ENCODE results near the gene LY9.

DNA sequence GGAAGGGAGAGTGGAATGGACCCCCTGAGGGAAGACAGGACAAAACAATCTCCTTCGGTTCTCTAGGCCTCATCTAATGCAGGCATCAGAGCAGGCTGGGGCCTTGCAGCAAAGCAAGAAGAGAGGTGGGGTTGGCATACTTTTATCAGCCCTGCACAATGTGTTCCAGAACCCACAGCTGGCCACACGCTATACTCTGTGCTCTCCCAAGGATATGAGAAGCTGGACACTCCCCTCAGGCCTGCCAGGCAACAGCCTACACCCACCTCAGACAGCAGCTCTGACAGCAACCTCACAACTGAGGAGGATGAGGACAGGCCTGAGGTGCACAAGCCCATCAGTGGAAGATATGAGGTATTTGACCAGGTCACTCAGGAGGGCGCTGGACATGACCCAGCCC is 27.3 kb downstream of the LY9 start:
- TF ChIP-seq EZH2 (IDR thresholded peaks at IDR 0.05; ENCODE audit: low read depth, unreplicated experiment) (no peak), EZH2phosphoT487 (IDR thresholded peaks at IDR 0.05; ENCODE audit: unreplicated experiment) (no peak), JUNB (IDR thresholded peaks at IDR 0.05; ENCODE audit: unreplicated experiment) (no peak), POLR2AphosphoS5 (IDR thresholded peaks at IDR 0.05; ENCODE audit: low read depth) (no peak), CREB1 (CRISPR knock-in tag; IDR thresholded peaks at IDR 0.05; ENCODE audit: low read depth) (no peak), NANOG (IDR thresholded peaks at IDR 0.05; ENCODE audit: borderline replicate concordance) (no peak)
- TF ChIP-seq, protein P1, sequence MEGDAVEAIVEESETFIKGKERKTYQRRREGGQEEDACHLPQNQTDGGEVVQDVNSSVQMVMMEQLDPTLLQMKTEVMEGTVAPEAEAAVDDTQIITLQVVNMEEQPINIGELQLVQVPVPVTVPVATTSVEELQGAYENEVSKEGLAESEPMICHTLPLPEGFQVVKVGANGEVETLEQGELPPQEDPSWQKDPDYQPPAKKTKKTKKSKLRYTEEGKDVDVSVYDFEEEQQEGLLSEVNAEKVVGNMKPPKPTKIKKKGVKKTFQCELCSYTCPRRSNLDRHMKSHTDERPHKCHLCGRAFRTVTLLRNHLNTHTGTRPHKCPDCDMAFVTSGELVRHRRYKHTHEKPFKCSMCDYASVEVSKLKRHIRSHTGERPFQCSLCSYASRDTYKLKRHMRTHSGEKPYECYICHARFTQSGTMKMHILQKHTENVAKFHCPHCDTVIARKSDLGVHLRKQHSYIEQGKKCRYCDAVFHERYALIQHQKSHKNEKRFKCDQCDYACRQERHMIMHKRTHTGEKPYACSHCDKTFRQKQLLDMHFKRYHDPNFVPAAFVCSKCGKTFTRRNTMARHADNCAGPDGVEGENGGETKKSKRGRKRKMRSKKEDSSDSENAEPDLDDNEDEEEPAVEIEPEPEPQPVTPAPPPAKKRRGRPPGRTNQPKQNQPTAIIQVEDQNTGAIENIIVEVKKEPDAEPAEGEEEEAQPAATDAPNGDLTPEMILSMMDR (conservative IDR thresholded peaks at IDR 0.05; ENCODE audit: low read depth in 2 of 2): no peak
- TF ChIP-seq, protein P2, sequence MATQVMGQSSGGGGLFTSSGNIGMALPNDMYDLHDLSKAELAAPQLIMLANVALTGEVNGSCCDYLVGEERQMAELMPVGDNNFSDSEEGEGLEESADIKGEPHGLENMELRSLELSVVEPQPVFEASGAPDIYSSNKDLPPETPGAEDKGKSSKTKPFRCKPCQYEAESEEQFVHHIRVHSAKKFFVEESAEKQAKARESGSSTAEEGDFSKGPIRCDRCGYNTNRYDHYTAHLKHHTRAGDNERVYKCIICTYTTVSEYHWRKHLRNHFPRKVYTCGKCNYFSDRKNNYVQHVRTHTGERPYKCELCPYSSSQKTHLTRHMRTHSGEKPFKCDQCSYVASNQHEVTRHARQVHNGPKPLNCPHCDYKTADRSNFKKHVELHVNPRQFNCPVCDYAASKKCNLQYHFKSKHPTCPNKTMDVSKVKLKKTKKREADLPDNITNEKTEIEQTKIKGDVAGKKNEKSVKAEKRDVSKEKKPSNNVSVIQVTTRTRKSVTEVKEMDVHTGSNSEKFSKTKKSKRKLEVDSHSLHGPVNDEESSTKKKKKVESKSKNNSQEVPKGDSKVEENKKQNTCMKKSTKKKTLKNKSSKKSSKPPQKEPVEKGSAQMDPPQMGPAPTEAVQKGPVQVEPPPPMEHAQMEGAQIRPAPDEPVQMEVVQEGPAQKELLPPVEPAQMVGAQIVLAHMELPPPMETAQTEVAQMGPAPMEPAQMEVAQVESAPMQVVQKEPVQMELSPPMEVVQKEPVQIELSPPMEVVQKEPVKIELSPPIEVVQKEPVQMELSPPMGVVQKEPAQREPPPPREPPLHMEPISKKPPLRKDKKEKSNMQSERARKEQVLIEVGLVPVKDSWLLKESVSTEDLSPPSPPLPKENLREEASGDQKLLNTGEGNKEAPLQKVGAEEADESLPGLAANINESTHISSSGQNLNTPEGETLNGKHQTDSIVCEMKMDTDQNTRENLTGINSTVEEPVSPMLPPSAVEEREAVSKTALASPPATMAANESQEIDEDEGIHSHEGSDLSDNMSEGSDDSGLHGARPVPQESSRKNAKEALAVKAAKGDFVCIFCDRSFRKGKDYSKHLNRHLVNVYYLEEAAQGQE (IDR thresholded peaks at IDR 0.05; ENCODE audit: unreplicated experiment): no peak

All from GM23338 (cell line).